Spleen (tissue), 7 donors: Measurements from ENCODE around the gene KDM4D.

Source experiments
- CTCF ChIP-seq, 11 experiments: fragments of 200-600 bp in 7 of 11; fragments of 450-650 bp in 4 of 11; sonication (generic) in 4 of 11; IDR thresholded peaks in 8 of 11; conservative IDR thresholded peaks in 3 of 11; 1 replicate in 7 of 11; 2 replicates in 4 of 11; pipeline versions ENCODE4 v1.4.0 to v1.8.0; 2016 to 2021; ENCODE audit warnings: antibody characterized with exemption in 11 of 11, inconsistent platforms in 4 of 11, mild to moderate bottlenecking in 1 of 11
- POLR2A ChIP-seq, 3 donors: fragments of 450-650 bp; IDR thresholded peaks; one replicate each; pipeline ENCODE4 v1.5.1; 2017; ENCODE audit warnings: antibody characterized with exemption in 3 of 3, mild to moderate bottlenecking in 1 of 3
- donor health status: DM: no; HTN: no; CAD: no; lungs with moderate emphysema.
- donor health status: DM: no; HTN: no; CAD: no.
- donor health status: DM: no; HTN: no; CAD: no.

- TF ChIP-seq CTCF (IDR thresholded peaks at IDR 0.05 in 8 of 11, conservative IDR thresholded peaks at IDR 0.05 in 3 of 11): no peak
- TF ChIP-seq POLR2A (IDR thresholded peaks at IDR 0.05): no peak
These were observed 47.9 kb upstream of the KDM4D start for GRCh38 chr11:94925422-94926270.
